A549 (cell line): ENCODE data around the gene ATXN3L.

Experiments used
- BHLHE40 ChIP-seq: IDR thresholded peaks from 2 replicates; pipeline ENCODE4 v1.6.1; 2012; ENCODE audit warnings: low read depth, low read length, inconsistent platforms
- CTCF ChIP-seq: fragments of >200 bp; sonication (Bioruptor Twin); formaldehyde crosslinking; IDR thresholded peaks from 3 replicates; pipeline ENCODE4 v1.5.1; 2016
- HOXB13 ChIP-seq: fragments of 250-450 bp; sonication (Bioruptor Pico); IDR thresholded peaks from 2 replicates; pipeline ENCODE4 v1.5.0; 2020; ENCODE audit warnings: low read depth, mild to moderate bottlenecking, moderate library complexity
- JUN ChIP-seq, 2 experiments: fragments of >200 bp; sonication (Bioruptor Twin); formaldehyde crosslinking; IDR thresholded peaks; 2 replicates in 1 of 2; 3 replicates in 1 of 2; pipeline ENCODE4 v1.6.1; 2016 to 2017
- POLR2A ChIP-seq: IDR thresholded peaks from 2 replicates; pipeline ENCODE4 v1.6.1; 2012; ENCODE audit warnings: mild to moderate bottlenecking, low read length
- REST ChIP-seq: fragments of 200-600 bp; sonication (generic); IDR thresholded peaks from 2 replicates; pipeline ENCODE4 v1.6.1; 2016; ENCODE audit warnings: antibody characterized with exemption, mild to moderate bottlenecking, moderate library complexity
- ZFP36 ChIP-seq: fragments of 450-650 bp; IDR thresholded peaks from 2 replicates; pipeline ENCODE4 v1.6.1; 2014; ENCODE audit warnings: borderline replicate concordance; ENCODE audit not compliant: partially characterized antibody

- TF ChIP-seq BHLHE40, result no peak
- TF ChIP-seq CTCF, result no peak
- TF ChIP-seq POLR2A, result no peak
- no peak for TF ChIP-seq ZFP36
- TF ChIP-seq JUN (IDR thresholded peaks at IDR 0.05), result no peak
- TF ChIP-seq HOXB13, result no peak
- TF ChIP-seq REST, result no peak
These were observed 49.5 kb downstream of the ATXN3L start for GRCh38 chrX:13270360-13270759.
